GM13977 (cell line): ENCODE measurements around the gene WDR19.

Source experiments
- DNase-seq: peaks from one replicate; pipeline ENCODE4 v3.0.0; 2012; ENCODE audit warnings: low spot score
- in situ Hi-C: fragments of 300-500 bp; cut with MboI; formaldehyde crosslinking; loops from one replicate; pipeline ENCODE4 v1.12.0; 2022; ENCODE audit warnings: low sequenced_read_pairs, low pct_unique_long_range_greater_than_20kb, mixed read lengths, inconsistent platforms; ENCODE audit not compliant: unreplicated experiment
- TF ChIP-seq, protein P1 (sequence below): IDR thresholded peaks from 2 replicates; pipeline ENCODE4 v1.5.1; 2012; ENCODE audit warnings: mild to moderate bottlenecking, control low read depth; ENCODE audit not compliant: insufficient read depth; ENCODE audit errors: extremely low read depth, missing control alignments

WDR19 gene

DNA sequence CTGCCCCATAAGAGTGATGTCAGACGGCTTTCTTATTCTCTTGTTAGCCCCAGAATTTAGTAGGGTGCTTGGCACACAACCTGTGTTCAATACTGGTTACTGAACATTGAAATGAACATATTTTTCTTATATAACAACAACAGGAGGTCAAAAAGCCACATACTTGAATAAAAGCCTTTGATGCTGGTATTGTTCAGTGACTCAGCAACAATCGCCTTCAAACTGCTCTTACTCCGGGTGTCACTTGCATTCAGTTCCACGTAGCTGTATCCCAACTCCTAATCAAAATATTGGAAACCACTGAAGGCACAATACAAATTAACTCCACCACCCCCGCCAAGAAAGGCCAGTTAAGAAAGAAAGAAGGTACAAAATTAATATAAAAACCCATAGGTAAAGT is 122.3 kb downstream of the WDR19 start:
- TF ChIP-seq, protein P1, sequence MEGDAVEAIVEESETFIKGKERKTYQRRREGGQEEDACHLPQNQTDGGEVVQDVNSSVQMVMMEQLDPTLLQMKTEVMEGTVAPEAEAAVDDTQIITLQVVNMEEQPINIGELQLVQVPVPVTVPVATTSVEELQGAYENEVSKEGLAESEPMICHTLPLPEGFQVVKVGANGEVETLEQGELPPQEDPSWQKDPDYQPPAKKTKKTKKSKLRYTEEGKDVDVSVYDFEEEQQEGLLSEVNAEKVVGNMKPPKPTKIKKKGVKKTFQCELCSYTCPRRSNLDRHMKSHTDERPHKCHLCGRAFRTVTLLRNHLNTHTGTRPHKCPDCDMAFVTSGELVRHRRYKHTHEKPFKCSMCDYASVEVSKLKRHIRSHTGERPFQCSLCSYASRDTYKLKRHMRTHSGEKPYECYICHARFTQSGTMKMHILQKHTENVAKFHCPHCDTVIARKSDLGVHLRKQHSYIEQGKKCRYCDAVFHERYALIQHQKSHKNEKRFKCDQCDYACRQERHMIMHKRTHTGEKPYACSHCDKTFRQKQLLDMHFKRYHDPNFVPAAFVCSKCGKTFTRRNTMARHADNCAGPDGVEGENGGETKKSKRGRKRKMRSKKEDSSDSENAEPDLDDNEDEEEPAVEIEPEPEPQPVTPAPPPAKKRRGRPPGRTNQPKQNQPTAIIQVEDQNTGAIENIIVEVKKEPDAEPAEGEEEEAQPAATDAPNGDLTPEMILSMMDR: no peak
- in situ Hi-C loops: no loop called here
- DNase-seq: no peak

DNA sequence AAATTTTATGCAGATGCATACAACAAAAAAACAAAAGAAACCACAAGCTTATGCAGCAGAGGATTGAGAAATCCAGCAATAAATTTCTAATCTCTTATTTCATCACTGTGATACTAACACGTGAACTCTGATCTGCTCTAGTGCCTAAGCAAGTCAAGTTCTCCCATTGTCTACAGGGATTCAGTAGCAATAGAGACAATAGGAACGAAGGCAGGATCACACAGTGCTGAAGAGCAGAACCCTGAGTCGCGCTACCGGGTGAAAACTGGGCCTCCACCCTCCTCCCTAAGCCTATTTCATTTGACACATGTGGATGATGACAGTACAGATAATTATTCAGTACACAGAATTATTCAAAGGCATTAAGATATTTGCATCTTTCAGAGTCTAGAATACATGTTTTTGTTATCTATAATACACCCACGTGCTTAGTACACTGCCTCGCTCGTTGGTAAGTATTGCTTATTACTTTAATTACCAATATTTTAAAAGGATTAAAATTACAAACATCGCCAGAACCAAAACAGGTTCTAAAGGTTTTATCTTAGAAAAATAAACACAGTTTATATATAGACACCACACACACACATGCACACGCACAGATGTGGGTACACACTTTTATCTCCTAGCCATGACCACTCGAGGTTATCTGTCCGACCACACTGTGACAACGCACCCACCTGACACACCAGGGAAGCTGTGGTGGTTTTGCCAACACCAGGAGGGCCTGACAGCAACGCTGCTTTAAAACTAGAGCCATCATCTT is 123.8 kb downstream of the WDR19 start:
- TF ChIP-seq, protein P1: no peak
- no peak for DNase-seq
- in situ Hi-C loops: no loop called here

DNA sequence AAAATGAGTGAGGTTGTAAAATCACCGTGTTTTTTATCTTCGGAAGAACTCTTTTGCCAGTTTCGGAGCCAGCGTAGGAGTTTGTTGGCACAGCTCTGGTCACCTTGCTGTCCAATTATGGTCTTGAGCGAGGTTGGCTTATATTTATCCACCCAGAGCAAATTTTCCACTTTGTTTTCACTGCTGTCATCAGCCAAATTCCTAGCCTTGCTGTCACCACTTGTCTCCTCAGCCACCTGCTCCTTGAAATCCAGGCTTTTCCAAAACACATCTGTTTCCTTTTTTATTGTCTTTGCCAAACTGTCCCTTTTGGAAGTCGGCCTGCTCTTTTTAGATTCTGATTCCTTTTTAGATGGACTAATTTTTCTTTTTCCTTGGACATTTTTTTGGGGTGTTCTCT is 126.3 kb downstream of the WDR19 start:
- in situ Hi-C loops: no loop called here
- no peak for DNase-seq
- TF ChIP-seq, protein P1: no peak

DNA sequence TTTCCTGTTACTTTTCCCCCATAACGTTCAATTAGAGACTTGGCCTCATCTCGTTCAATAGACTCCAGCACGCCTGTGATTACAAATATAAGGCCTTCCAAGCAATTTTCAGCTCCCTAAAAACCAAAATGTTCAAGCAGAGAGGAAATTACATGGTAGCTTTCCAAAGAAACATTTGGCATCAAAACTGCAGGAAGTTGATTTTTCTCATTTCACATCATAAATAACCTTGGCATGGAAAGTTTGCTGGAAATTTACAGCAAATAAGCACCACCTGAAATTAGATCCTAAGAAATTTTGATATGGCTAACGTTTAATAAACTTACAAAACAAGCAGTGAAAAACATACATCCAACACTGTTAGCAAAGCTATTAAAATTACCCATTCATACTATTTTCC is 130.5 kb downstream of the WDR19 start:
- TF ChIP-seq, protein P1: no peak
- no peak for DNase-seq
- in situ Hi-C loops: no loop called here

DNA sequence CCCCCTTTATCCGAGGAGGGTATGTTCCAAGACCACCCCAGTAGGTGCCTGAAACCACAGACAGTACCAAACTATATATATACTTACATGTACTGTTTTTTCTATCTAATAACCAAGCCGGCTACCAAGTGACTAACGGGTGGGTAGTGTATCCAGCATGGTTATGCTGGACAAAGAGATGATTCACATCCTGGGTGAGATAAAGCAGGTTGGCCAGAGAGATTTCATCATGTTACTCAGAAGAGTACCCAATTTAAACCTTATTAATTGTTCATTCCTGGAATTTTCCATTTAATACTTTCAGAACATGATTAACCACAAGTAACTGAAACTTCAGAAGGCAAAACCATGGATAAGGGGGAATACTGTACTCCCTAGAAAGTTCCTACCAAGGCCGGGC is 137.3 kb downstream of the WDR19 start:
- DNase-seq: no peak
- TF ChIP-seq, protein P1: no peak

DNA sequence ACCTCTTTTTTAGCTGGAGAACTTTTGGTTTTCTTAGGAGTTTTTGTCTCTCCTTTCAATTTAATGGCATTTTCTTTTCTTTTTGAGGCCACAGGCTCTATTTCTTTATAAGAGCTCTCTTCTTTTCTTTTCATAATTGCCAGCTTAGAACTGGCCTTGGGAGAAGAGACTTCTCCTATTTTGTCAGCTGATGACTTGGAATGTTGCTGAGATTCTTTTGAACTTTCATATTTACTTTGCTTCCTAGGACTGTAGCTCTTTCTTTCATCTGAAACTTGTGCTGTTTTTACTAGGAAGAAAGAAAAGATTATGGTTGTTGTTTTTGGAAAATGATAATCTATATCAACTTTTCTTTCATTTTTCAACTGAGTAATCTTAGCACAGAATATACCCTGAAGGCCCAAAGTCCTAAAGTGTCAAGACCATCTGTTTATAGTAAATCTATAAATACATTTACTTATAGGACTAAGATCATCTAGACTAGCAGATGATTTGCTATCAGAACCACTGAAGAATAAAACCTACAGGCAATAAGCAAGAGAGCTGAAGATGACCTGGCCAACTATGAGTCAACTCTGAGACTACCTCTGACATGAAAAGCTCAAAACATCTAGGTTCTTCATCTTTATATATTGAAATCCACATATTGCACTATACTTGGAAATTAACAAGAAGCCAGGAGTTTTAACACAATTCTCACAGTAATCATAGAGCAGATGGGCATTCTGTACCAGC is 138.2 kb downstream of the WDR19 start:
- TF ChIP-seq, protein P1: no peak
- in situ Hi-C loops: no loop called here
- DNase-seq: no peak

More for the DNA sequence above, 137.3 kb downstream of the WDR19 start:
- in situ Hi-C loops: no loop called here
